A673 (cell line): ENCODE data around the gene ALG1.

Experiments
- CTCF ChIP-seq: fragments of 300-800, 200-600 bp; sonication (generic); conservative IDR thresholded peaks from 2 replicates; pipeline ENCODE4 v1.5.1; 2017; ENCODE audit warnings: low read depth, mild to moderate bottlenecking, antibody characterized with exemption, low read length, moderate library complexity, mixed read lengths
- EZH2 ChIP-seq: fragments of 200-600 bp; sonication (generic); IDR thresholded peaks from 2 replicates; pipeline ENCODE4 v1.6.1; 2017; ENCODE audit warnings: borderline replicate concordance, low read depth, mild to moderate bottlenecking, mixed read lengths, antibody characterized with exemption, low read length; ENCODE audit not compliant: poor library complexity, severe bottlenecking

- TF ChIP-seq CTCF (no peak), EZH2 (no peak)
Measured at GRCh38 chr16:5069048-5069447, 2.6 kb upstream of the ALG1 start.
